ENCODE data around the gene LENG1.

The LENG1 gene

GRCh38 chr19:54125713-54126112 lies 33.8 kb downstream of the LENG1 start:
- no peak for DNase-seq (ENCODE audit: low read depth)
- no peak for TF ChIP-seq CTCF (IDR thresholded peaks at IDR 0.05; ENCODE audit: control insufficient read depth, insufficient read depth, low read depth, low read length, missing control alignments)
- H3K4me3 ChIP-seq (ENCODE audit: control insufficient read depth, low read depth, low read length): no peak overlapping the region

GRCh38 chr19:54124393-54124792 lies 35.1 kb downstream of the LENG1 start:
- TF ChIP-seq CTCF (IDR thresholded peaks at IDR 0.05; ENCODE audit: control insufficient read depth, insufficient read depth, low read depth, low read length, missing control alignments): no peak
- no peak overlapping the region for H3K4me3 ChIP-seq (ENCODE audit: control insufficient read depth, low read depth, low read length)
- no peak for DNase-seq (ENCODE audit: low read depth)

GRCh38 chr19:54123682-54124081 lies 35.8 kb downstream of the LENG1 start:
- no peak for TF ChIP-seq CTCF (IDR thresholded peaks at IDR 0.05; ENCODE audit: control insufficient read depth, insufficient read depth, low read depth, low read length, missing control alignments)
- no peak overlapping the region for H3K4me3 ChIP-seq (ENCODE audit: control insufficient read depth, low read depth, low read length)
- no peak for DNase-seq (ENCODE audit: low read depth)

GRCh38 chr19:54121259-54121658 lies 38.3 kb downstream of the LENG1 start:
- DNase-seq (ENCODE audit: low read depth): no peak
- no peak overlapping the region for H3K4me3 ChIP-seq (ENCODE audit: control insufficient read depth, low read depth, low read length)
- no peak for TF ChIP-seq CTCF (IDR thresholded peaks at IDR 0.05; ENCODE audit: control insufficient read depth, insufficient read depth, low read depth, low read length, missing control alignments)

GRCh38 chr19:54115109-54116063 lies 44.1 kb downstream of the LENG1 start, which contains the start of the genes PRPF31 and TFPT:
PRPF31 (plus strand) TSS chr19:54115754; CDS start chr19:54118279, 2,525 bp downstream.
TFPT (minus strand) TSS chr19:54115657; CDS start chr19:54115269, 388 bp downstream.
- no peak for TF ChIP-seq CTCF (IDR thresholded peaks at IDR 0.05; ENCODE audit: control insufficient read depth, insufficient read depth, low read depth, low read length, missing control alignments)

GRCh38 chr19:54114340-54115108 lies 45.0 kb downstream of the LENG1 start:
- TF ChIP-seq CTCF (IDR thresholded peaks at IDR 0.05; ENCODE audit: control insufficient read depth, insufficient read depth, low read depth, low read length, missing control alignments): no peak
- H3K4me3 ChIP-seq (ENCODE audit: control insufficient read depth, low read depth, low read length): peak overlapping the region; percentile 78
- no peak for DNase-seq (ENCODE audit: low read depth)

More at GRCh38 chr19:54115109-54116063, 44.1 kb downstream of the LENG1 start, which contains the start of the genes PRPF31 and TFPT:
- peak within 1 kb of the TSS; percentile 78 for H3K4me3 ChIP-seq (ENCODE audit: control insufficient read depth, low read depth, low read length)
- DNase-seq (ENCODE audit: low read depth): peak; percentile 92
